Naive thymus-derived CD4-positive, alpha-beta T cell (primary cell): ENCODE measurements around the gene IL9R. TPM values are rescaled to one million over a fixed set of nuclear protein-coding genes. Genes with fewer than 3 reads are reported as not detected.
"Not testable (repeated sequence)": the region's sequence is repeated elsewhere in the genome, so short reads cannot be mapped to it uniquely, and the experiment has no call there.

ENCODE experiments used
- ATAC-seq: fragments of 150-1000 bp; cut with Tn5 transposase; 2 replicates; pipeline ENCODE4 v1.10.0; 2021; ENCODE audit warnings: mild to moderate bottlenecking, moderate library complexity
- CTCF ChIA-PET: fragments of 350-600 bp; sonication (Branson Sonifier 250); formaldehyde crosslinking; loops from one replicate; lab custom pipeline; 2021; ENCODE audit warnings: antibody characterized with exemption; lab: Charles Lee
- POLR2A ChIA-PET: fragments of 350-600 bp; sonication (Branson Sonifier 250); formaldehyde crosslinking; loops from one replicate; lab custom pipeline; 2021; ENCODE audit warnings: antibody characterized with exemption, inconsistent platforms; lab: Charles Lee
- DNase-seq, 9 donors: peaks; one replicate each; pipeline versions ENCODE4 v3.0.0 to v3.0.0-alpha.2; 2020 to 2022; ENCODE audit warnings: mixed read lengths in 1 of 9
- H3K27ac ChIP-seq: one replicate; pipeline ENCODE4 v1.7.0; 2013; ENCODE audit warnings: mild to moderate bottlenecking, low read depth, low read length, moderate library complexity
- H3K27me3 ChIP-seq, 2 donors: one replicate each; pipeline ENCODE4 v1.7.0; 2013; ENCODE audit warnings: low read length in 2 of 2, mild to moderate bottlenecking in 2 of 2, moderate library complexity in 2 of 2; ENCODE audit not compliant: control insufficient read depth in 2 of 2, insufficient read depth in 2 of 2
- H3K36me3 ChIP-seq, 3 experiments: 1 replicate in 2 of 3; 2 replicates in 1 of 3; pipeline ENCODE4 v1.7.0; 2013; ENCODE audit warnings: low read length in 3 of 3, mild to moderate bottlenecking in 3 of 3, moderate library complexity in 1 of 3; ENCODE audit not compliant: insufficient read depth in 3 of 3, control insufficient read depth in 2 of 3
- H3K4me1 ChIP-seq, 2 donors: one replicate each; pipeline ENCODE4 v1.7.0; 2013; ENCODE audit warnings: low read length in 2 of 2, mild to moderate bottlenecking in 2 of 2, moderate library complexity in 1 of 2; ENCODE audit not compliant: control insufficient read depth in 2 of 2, insufficient read depth in 2 of 2
- H3K4me3 ChIP-seq: 2 replicates; pipeline ENCODE4 v1.7.0; 2013; ENCODE audit warnings: mild to moderate bottlenecking, low read length
- H3K9me3 ChIP-seq, 3 experiments: 1 replicate in 2 of 3; 2 replicates in 1 of 3; pipeline ENCODE4 v1.7.0; 2013; ENCODE audit warnings: low read length in 3 of 3; ENCODE audit not compliant: control insufficient read depth in 2 of 3
- H3K27ac Mint-ChIP-seq, 9 donors: one replicate each; pipeline ENCODE4 v1.8.0; 2020 to 2022; ENCODE audit warnings: mixed read lengths in 9 of 9, mild to moderate bottlenecking in 8 of 9, moderate library complexity in 5 of 9, inconsistent platforms in 2 of 9
- H3K27me3 Mint-ChIP-seq, 5 donors: one replicate each; pipeline ENCODE4 v1.8.0; 2021 to 2022; ENCODE audit warnings: mixed read lengths in 5 of 5, mild to moderate bottlenecking in 1 of 5
- H3K36me3 Mint-ChIP-seq, 5 donors: one replicate each; pipeline ENCODE4 v1.8.0; 2020 to 2022; ENCODE audit warnings: mixed read lengths in 5 of 5, mild to moderate bottlenecking in 3 of 5, inconsistent platforms in 1 of 5
- H3K4me1 Mint-ChIP-seq, 7 donors: one replicate each; pipeline ENCODE4 v1.8.0; 2020 to 2022; ENCODE audit warnings: mixed read lengths in 7 of 7, mild to moderate bottlenecking in 3 of 7, inconsistent platforms in 1 of 7
- H3K4me3 Mint-ChIP-seq, 10 donors: one replicate each; pipeline ENCODE4 v1.8.0; 2020 to 2022; ENCODE audit warnings: mild to moderate bottlenecking in 10 of 10, mixed read lengths in 10 of 10, moderate library complexity in 6 of 10, inconsistent platforms in 2 of 10
- H3K9me3 Mint-ChIP-seq, 11 donors: one replicate each; pipeline ENCODE4 v1.8.0; 2020 to 2022; ENCODE audit warnings: mixed read lengths in 11 of 11, mild to moderate bottlenecking in 4 of 11, inconsistent platforms in 1 of 11, moderate library complexity in 1 of 11
- intact Hi-C, 2 donors: fragments of 100-400 bp; cut with micrococcal nuclease; formaldehyde crosslinking; loops; one replicate each; pipeline ENCODE4 v1.15.1; 2023
- polyA plus RNA-seq, 2 donors: library from polyadenylated mRNA; unstranded; fragments of 300-500 nt; fragmentation: Illumina TruSeq; gene quantifications; one replicate each; pipeline ENCODE4 v1.2.3, GENCODE V29; 2021
- total RNA-seq, 6 experiments: library from RNA in 5 of 6; stranded (reverse) in 5 of 6; gene quantifications; 1 replicate in 5 of 6; 2 replicates in 1 of 6; pipeline ENCODE4 v1.2.3 and lab custom pipeline; 2021 to 2026

IL9R gene
- total and polyA plus RNA-seq, 7 experiments from 2014 or later, result 0.12 to 52.7 (median 1.4) TPM; not detected in 1

GRCh38 chrX:156005144-156005543 is 7.6 kb downstream of the IL9R start:
- ATAC-seq, result no peak
- ChIA-PET POLR2A (no interaction called here), CTCF (no interaction called here)
- Histone ChIP-seq H3K4me1 (no peaks in the 10 kb centered on the region), H3K36me3 (no peaks in the 10 kb centered on the region), H3K4me3 (no peak overlapping the region), H3K9me3 (no peaks in the 10 kb centered on the region), H3K27me3 (no peaks in the 10 kb centered on the region), H3K27ac (no peak overlapping the region)
- Mint-ChIP-seq H3K27me3 (no peaks in the 10 kb centered on the region), H3K4me1 (peaks cover 0 to 41% (median 5%) of the 10 kb centered on the region in 7 donors), H3K36me3 (peaks cover 0 to 15% (median 0%) of the 10 kb centered on the region in 5 donors), H3K4me3 (no peak overlapping the region), H3K27ac (peak overlapping the region in 1 of 9 donors; percentile 48), H3K9me3 (no peaks in the 10 kb centered on the region)
- DNase-seq, result no peak
- intact Hi-C loops, result no loop called here

GRCh38 chrX:156006468-156006867 is 9.0 kb downstream of the IL9R start:
- CTCF ChIA-PET, DNase-seq, ATAC-seq, H3K27ac ChIP-seq, H3K27me3 Mint-ChIP-seq, H3K4me1 ChIP-seq, H3K9me3 ChIP-seq, H3K36me3 ChIP-seq, intact Hi-C loops, H3K4me3 Mint-ChIP-seq, POLR2A ChIA-PET, H3K9me3 Mint-ChIP-seq, H3K27ac Mint-ChIP-seq, H3K4me3 ChIP-seq, H3K27me3 ChIP-seq: not testable (repeated sequence)
- peaks cover 0 to 11% (median 0%) of the 10 kb centered on the region in 5 donors for H3K36me3 Mint-ChIP-seq
- peaks cover 0 to 28% (median 0%) of the 10 kb centered on the region in 7 donors for H3K4me1 Mint-ChIP-seq

DNA sequence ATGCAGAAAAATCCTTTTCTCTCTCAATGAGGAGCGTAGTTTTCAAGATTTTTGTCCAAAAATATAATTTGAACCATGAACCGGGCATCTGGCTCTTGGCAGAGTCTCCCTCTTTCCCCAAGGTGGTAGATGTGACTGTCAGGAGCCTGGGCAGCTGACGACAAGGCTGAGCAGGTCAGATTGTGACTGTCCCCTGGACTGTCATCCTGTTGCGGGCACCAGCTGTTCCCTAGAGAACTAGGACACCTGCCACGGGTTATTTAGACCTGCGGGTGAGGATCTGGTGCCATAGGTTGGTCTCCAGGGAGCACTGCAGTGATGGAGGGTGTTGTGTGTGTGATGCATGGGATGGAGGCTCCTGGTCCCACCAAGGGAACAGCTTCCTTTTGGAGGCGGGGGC is 10.9 kb downstream of the IL9R start:
- DNase-seq, H3K4me3 ChIP-seq, H3K9me3 ChIP-seq, intact Hi-C loops, CTCF ChIA-PET, H3K27ac Mint-ChIP-seq, H3K27ac ChIP-seq, H3K4me3 Mint-ChIP-seq, H3K36me3 Mint-ChIP-seq, H3K27me3 ChIP-seq, H3K27me3 Mint-ChIP-seq, H3K4me1 ChIP-seq, H3K36me3 ChIP-seq, H3K9me3 Mint-ChIP-seq, ATAC-seq, POLR2A ChIA-PET: not testable (repeated sequence)
- H3K4me1 Mint-ChIP-seq, result peaks cover 0 to 12% (median 0%) of the 10 kb centered on the region in 7 donors

- Histone ChIP-seq H3K36me3 (no peaks in the 10 kb centered on the region), H3K9me3 (no peaks in the 10 kb centered on the region), H3K4me1 (no peaks in the 10 kb centered on the region), H3K27ac (no peak overlapping the region), H3K4me3 (no peak overlapping the region), H3K27me3 (no peaks in the 10 kb centered on the region)
- peaks cover 0 to 6% (median 0%) of the 10 kb centered on the region in 7 donors for H3K4me1 Mint-ChIP-seq
- H3K27ac Mint-ChIP-seq, result no peak overlapping the region
- DNase-seq, result no peak
- no peak for ATAC-seq
- H3K36me3 Mint-ChIP-seq, result peaks cover 0 to 7% (median 0%) of the 10 kb centered on the region in 5 donors
- ChIA-PET POLR2A (no interaction called here), CTCF (no interaction called here)
- no peaks in the 10 kb centered on the region for H3K9me3 Mint-ChIP-seq
- no peaks in the 10 kb centered on the region for H3K27me3 Mint-ChIP-seq
- intact Hi-C loops, result no loop called here
- no peak overlapping the region for H3K4me3 Mint-ChIP-seq
Observed at GRCh38 chrX:156008915-156009314, 11.4 kb downstream of the IL9R start.

GRCh38 chrX:156009691-156010090 is 12.2 kb downstream of the IL9R start:
- H3K27ac Mint-ChIP-seq, POLR2A ChIA-PET, H3K4me1 ChIP-seq, intact Hi-C loops, H3K27me3 ChIP-seq, H3K9me3 Mint-ChIP-seq, H3K4me3 ChIP-seq, H3K9me3 ChIP-seq, ATAC-seq, H3K4me1 Mint-ChIP-seq, H3K27me3 Mint-ChIP-seq, H3K36me3 Mint-ChIP-seq, H3K4me3 Mint-ChIP-seq, CTCF ChIA-PET, H3K27ac ChIP-seq, DNase-seq, H3K36me3 ChIP-seq: not testable (repeated sequence)

DNA sequence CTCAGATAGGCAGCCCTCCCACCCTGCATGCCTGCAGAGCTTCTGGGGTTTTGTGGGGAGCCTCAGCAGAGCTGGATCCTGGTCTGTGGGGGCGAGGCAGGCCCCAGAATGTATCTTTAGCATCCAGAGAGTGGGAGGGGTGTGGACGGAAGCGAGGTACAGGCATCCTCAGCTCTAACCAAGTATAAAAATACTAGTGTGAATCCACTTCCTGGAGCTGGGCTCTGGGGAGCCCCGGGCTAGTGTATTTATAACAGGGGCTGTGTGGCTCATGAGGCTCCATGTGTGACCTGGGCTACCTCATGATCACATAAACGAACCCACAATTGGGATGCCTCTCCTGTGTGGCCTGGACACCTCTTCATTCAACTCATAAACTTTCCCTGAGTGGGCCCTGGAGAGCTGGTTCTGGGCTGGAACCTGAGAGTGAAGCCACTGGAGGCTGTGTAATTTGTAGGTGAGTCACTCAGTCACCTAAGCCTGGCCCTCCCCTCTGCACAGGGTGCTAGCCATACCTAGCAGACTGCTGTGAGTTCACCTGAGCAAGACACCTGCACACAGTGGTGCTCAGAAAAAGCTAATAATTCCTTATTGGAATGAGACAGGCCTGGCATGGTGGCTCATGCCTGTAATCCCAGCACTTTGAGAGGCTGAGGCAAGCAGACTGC is 15.9 kb downstream of the IL9R start:
- H3K27me3 Mint-ChIP-seq, H3K27ac Mint-ChIP-seq, ATAC-seq, H3K27ac ChIP-seq, POLR2A ChIA-PET, H3K27me3 ChIP-seq, H3K4me3 ChIP-seq, H3K4me1 Mint-ChIP-seq, H3K36me3 ChIP-seq, DNase-seq, intact Hi-C loops, H3K9me3 Mint-ChIP-seq, H3K4me3 Mint-ChIP-seq, H3K9me3 ChIP-seq, H3K36me3 Mint-ChIP-seq, CTCF ChIA-PET, H3K4me1 ChIP-seq: not testable (repeated sequence)

DNA sequence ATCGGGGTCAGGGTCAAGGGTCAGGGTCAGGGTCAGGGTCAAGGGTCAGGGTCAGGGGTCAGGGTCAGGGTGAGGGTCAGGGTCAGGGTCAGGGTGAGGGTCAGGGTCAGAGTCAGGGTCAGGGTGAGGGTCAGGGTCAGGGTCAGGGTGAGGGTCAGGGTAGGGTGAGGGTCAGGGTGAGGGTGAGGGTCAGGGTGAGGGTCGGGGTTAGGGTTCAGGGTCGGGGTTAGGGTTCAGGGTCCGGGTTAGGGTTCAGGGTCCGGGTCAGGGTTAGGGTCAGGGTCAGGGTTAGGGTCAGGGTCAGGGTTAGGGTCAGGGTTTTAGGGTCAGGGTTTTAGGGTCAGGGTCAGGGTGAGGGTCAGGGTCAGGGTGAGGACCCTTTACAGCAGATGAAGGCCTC is 22.4 kb downstream of the IL9R start:
- H3K4me3 ChIP-seq, POLR2A ChIA-PET, H3K4me1 ChIP-seq, H3K36me3 Mint-ChIP-seq, H3K27me3 ChIP-seq, ATAC-seq, CTCF ChIA-PET, DNase-seq, intact Hi-C loops, H3K9me3 ChIP-seq, H3K27ac Mint-ChIP-seq, H3K27ac ChIP-seq, H3K4me3 Mint-ChIP-seq, H3K9me3 Mint-ChIP-seq, H3K27me3 Mint-ChIP-seq, H3K4me1 Mint-ChIP-seq, H3K36me3 ChIP-seq: not testable (repeated sequence)
